Measurements from ENCODE around the gene INSL4. TPM values are rescaled to one million over a fixed set of nuclear protein-coding genes. Genes with fewer than 3 reads are reported as not detected.

The INSL4 gene
- total RNA-seq, 1 experiment from 2014 or later, result not detected

GRCh38 chr9:5191985-5192384 is 39.2 kb upstream of the INSL4 start:
- 0 out of 4 replicates have a peak, but pooled peaks cover 0 to 3% of the 10 kb centered on the region in 2 experiments for H3K4me1 Mint-ChIP-seq
- TF ChIP-seq CTCF (conservative IDR thresholded peaks at IDR 0.05), result no peak
- Histone ChIP-seq H2BK5ac (ENCODE audit: insufficient read length, low read length) (no peak overlapping the region), H2BK12ac (ENCODE audit: insufficient read length, low read depth, low read length) (no peak overlapping the region), H4K20me1 (ENCODE audit: control insufficient read depth, insufficient read depth, insufficient read length) (no peaks in the 10 kb centered on the region), H3K9me3 (ENCODE audit: control insufficient read depth, low read depth, low read length) (no peaks in the 10 kb centered on the region), H3K56ac (ENCODE audit: insufficient read length, low read depth, low read length) (no peak overlapping the region), H3K27me3 (ENCODE audit: insufficient read depth, low read length) (no peaks in the 10 kb centered on the region), H3K4ac (ENCODE audit: low read depth, low read length) (no peak overlapping the region), H3K79me1 (ENCODE audit: insufficient read depth, low read depth, low read length, poor library complexity, severe bottlenecking) (no peaks in the 10 kb centered on the region), H2BK20ac (ENCODE audit: low read depth, low read length, poor library complexity, severe bottlenecking) (no peak overlapping the region), H2BK15ac (ENCODE audit: low read depth, low read length) (no peak overlapping the region), H3K18ac (ENCODE audit: insufficient read length, low read depth, low read length) (no peak overlapping the region), H2BK120ac (ENCODE audit: low read depth, low read length, poor library complexity, severe bottlenecking) (no peak overlapping the region), H4K8ac (replicated peaks; ENCODE audit: insufficient read length, low read depth, low read length) (no peak overlapping the region), H3K79me2 (ENCODE audit: insufficient read depth, low read length) (no peaks in the 10 kb centered on the region), H3K14ac (ENCODE audit: insufficient read depth, low read length) (no peak overlapping the region), H2AFZ (ENCODE audit: low read length) (no peak overlapping the region), H4K91ac (ENCODE audit: insufficient read length, low read depth, low read length) (no peak overlapping the region), H3K23ac (ENCODE audit: insufficient read length, low read depth, low read length) (no peak overlapping the region), H3T11ph (ENCODE audit: low read length) (no peak overlapping the region), H3K23me2 (ENCODE audit: insufficient read length, low read depth, low read length, poor library complexity, severe bottlenecking) (no peaks in the 10 kb centered on the region), H3K9ac (ENCODE audit: extremely low read depth, insufficient read length, low read length) (no peak overlapping the region), H3K4me1 (ENCODE audit: insufficient read depth, low read length) (no peaks in the 10 kb centered on the region), H3K27ac (ENCODE audit: insufficient read length, low read depth, low read length) (no peak overlapping the region), H2AK5ac (ENCODE audit: insufficient read length, low read length) (no peak overlapping the region), H4K5ac (ENCODE audit: insufficient read length, low read depth, low read length) (no peak overlapping the region), H3K4me2 (ENCODE audit: insufficient read depth, insufficient read length, low read length) (no peak overlapping the region)
- no peak for DNase-seq
- WGBS (ENCODE audit: extremely low coverage, insufficient read length, low lambda C conversion rate), result no CpG with 5 or more reads among the region's 3 CpGs
- no peaks in the 10 kb centered on the region for H3K27me3 Mint-ChIP-seq (ENCODE audit: low read depth)
- no peaks in the 10 kb centered on the region for H3K9me3 Mint-ChIP-seq
- no peak overlapping the region for H3K27ac Mint-ChIP-seq
- H3K36me3 Mint-ChIP-seq (ENCODE audit: insufficient read depth in 1 of 3, low read depth in 3 of 3), result no peaks in the 10 kb centered on the region
- H3K4me3 Mint-ChIP-seq, result no peak overlapping the region

Measured in H9 (cell line).